ENCODE results near the gene RPS14. TPM values are rescaled to one million over a fixed set of nuclear protein-coding genes. Genes with fewer than 3 reads are reported as not detected.
"Not testable (repeated sequence)": the region's sequence is repeated elsewhere in the genome, so short reads cannot be mapped to it uniquely, and the experiment has no call there.

Gene RPS14
- total and polyA plus RNA-seq, 2 experiments from 2014 or later, result 1,343 to 1,694 TPM

DNA sequence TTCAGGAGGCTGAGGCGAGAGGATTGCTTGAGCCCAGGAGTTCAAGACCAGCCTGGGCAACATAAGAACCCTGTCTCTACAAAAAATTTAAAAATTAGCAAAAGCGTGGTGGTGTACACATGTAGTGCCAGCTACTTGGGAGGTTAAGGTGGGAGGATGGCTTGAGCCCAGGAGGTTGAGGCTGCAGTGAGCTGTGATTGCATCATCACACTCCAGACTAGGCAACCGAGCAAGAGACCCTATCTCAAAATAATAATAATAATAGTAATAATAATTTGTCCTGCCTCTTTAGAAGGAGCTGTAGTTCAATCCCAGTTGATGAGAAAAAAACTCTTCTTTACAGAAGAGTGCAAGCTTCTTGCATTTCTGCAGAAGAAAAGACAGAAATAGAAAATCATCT lies 26.8 kb downstream of the RPS14 start:
- H4K20me1 ChIP-seq (ENCODE audit: insufficient read depth), result no peaks in the 10 kb centered on the region
- no peak overlapping the region for H3K4me2 ChIP-seq (ENCODE audit: unreplicated experiment)
- H3K4me1 ChIP-seq (ENCODE audit: insufficient read depth), result no peaks in the 10 kb centered on the region
- H3K27ac ChIP-seq, result no peak overlapping the region
- no peaks in the 10 kb centered on the region for H3K9me3 ChIP-seq (ENCODE audit: low read depth)
- no peak overlapping the region for H2AFZ ChIP-seq
- H3K4me3 ChIP-seq, result no peak overlapping the region
- H3K79me2 ChIP-seq (ENCODE audit: insufficient read depth), result no peaks in the 10 kb centered on the region
- no peaks in the 10 kb centered on the region for H3K9me2 ChIP-seq (ENCODE audit: insufficient read depth)
- DNase-seq, result no peak
- 47 to 60% methylated on average over 3 of the region's 3 CpGs for whole genome bisulfite sequencing, 2 experiments (ENCODE audit: low coverage in 1 of 2, low lambda C conversion rate in 2 of 2, missing lambda C conversion rate in 2 of 2)
- TF ChIP-seq EZH2phosphoT487 (IDR thresholded peaks at IDR 0.05; ENCODE audit: insufficient read depth, low read depth) (no peak), EZH2 (IDR thresholded peaks at IDR 0.05; ENCODE audit: insufficient read depth, poor library complexity, severe bottlenecking) (no peak)
- no peaks in the 10 kb centered on the region for H3K27me3 ChIP-seq (replicated peaks; ENCODE audit: insufficient read depth)
- H3F3A ChIP-seq (ENCODE audit: insufficient read depth), result no peaks in the 10 kb centered on the region
- H3K36me3 ChIP-seq (ENCODE audit: low read depth), result no peaks in the 10 kb centered on the region
- in situ Hi-C loops (cut with MboI), result no loop called here
- H3K9ac ChIP-seq, result no peak overlapping the region

- no peaks in the 10 kb centered on the region for H4K20me1 ChIP-seq (ENCODE audit: insufficient read depth)
- no peaks in the 10 kb centered on the region for H3F3A ChIP-seq (ENCODE audit: insufficient read depth)
- in situ Hi-C loops (cut with MboI), result no loop called here
- H3K36me3 ChIP-seq (ENCODE audit: low read depth), result no peaks in the 10 kb centered on the region
- no peak overlapping the region for H2AFZ ChIP-seq
- H3K9ac ChIP-seq, result no peak overlapping the region
- no peaks in the 10 kb centered on the region for H3K9me3 ChIP-seq (ENCODE audit: low read depth)
- no peaks in the 10 kb centered on the region for H3K27me3 ChIP-seq (replicated peaks; ENCODE audit: insufficient read depth)
- no peaks in the 10 kb centered on the region for H3K79me2 ChIP-seq (ENCODE audit: insufficient read depth)
- H3K4me1 ChIP-seq (ENCODE audit: insufficient read depth), result no peaks in the 10 kb centered on the region
- H3K4me2 ChIP-seq (ENCODE audit: unreplicated experiment), result no peak overlapping the region
- no peaks in the 10 kb centered on the region for H3K9me2 ChIP-seq (ENCODE audit: insufficient read depth)
- H3K4me3 ChIP-seq, result no peak overlapping the region
- no peak for DNase-seq
- TF ChIP-seq EZH2 (IDR thresholded peaks at IDR 0.05; ENCODE audit: insufficient read depth, poor library complexity, severe bottlenecking), result no peak
- no peak for TF ChIP-seq EZH2phosphoT487 (IDR thresholded peaks at IDR 0.05; ENCODE audit: insufficient read depth, low read depth)
- WGBS, 2 experiments (ENCODE audit: low coverage in 1 of 2, low lambda C conversion rate in 2 of 2, missing lambda C conversion rate in 2 of 2), result 22 to 28% methylated on average over 4 of the region's 4 CpGs
- H3K27ac ChIP-seq, result no peak overlapping the region
Measured at GRCh38 chr5:150422075-150422474, 27.5 kb downstream of the RPS14 start.

- TF ChIP-seq EZH2phosphoT487 (IDR thresholded peaks at IDR 0.05; ENCODE audit: insufficient read depth, low read depth) (no peak), EZH2 (IDR thresholded peaks at IDR 0.05; ENCODE audit: insufficient read depth, poor library complexity, severe bottlenecking) (no peak)
- H3K27ac ChIP-seq, result no peak overlapping the region
- H3K36me3 ChIP-seq (ENCODE audit: low read depth), result no peaks in the 10 kb centered on the region
- no peaks in the 10 kb centered on the region for H4K20me1 ChIP-seq (ENCODE audit: insufficient read depth)
- H2AFZ ChIP-seq, result no peak overlapping the region
- H3K4me1 ChIP-seq (ENCODE audit: insufficient read depth), result no peaks in the 10 kb centered on the region
- H3K4me2 ChIP-seq (ENCODE audit: unreplicated experiment), result no peak overlapping the region
- in situ Hi-C loops (cut with MboI), result no loop called here
- no peak overlapping the region for H3K9ac ChIP-seq
- DNase-seq, result no peak
- WGBS, 2 experiments (ENCODE audit: low coverage in 1 of 2, low lambda C conversion rate in 2 of 2, missing lambda C conversion rate in 2 of 2), result 69 to 74% methylated on average over 7 of the region's 7 CpGs
- no peaks in the 10 kb centered on the region for H3K9me2 ChIP-seq (ENCODE audit: insufficient read depth)
- no peaks in the 10 kb centered on the region for H3K27me3 ChIP-seq (replicated peaks; ENCODE audit: insufficient read depth)
- H3K9me3 ChIP-seq (ENCODE audit: low read depth), result no peaks in the 10 kb centered on the region
- no peaks in the 10 kb centered on the region for H3K79me2 ChIP-seq (ENCODE audit: insufficient read depth)
- no peak overlapping the region for H3K4me3 ChIP-seq
- no peaks in the 10 kb centered on the region for H3F3A ChIP-seq (ENCODE audit: insufficient read depth)
Measured at GRCh38 chr5:150419630-150420270, 29.8 kb downstream of the RPS14 start.

DNA sequence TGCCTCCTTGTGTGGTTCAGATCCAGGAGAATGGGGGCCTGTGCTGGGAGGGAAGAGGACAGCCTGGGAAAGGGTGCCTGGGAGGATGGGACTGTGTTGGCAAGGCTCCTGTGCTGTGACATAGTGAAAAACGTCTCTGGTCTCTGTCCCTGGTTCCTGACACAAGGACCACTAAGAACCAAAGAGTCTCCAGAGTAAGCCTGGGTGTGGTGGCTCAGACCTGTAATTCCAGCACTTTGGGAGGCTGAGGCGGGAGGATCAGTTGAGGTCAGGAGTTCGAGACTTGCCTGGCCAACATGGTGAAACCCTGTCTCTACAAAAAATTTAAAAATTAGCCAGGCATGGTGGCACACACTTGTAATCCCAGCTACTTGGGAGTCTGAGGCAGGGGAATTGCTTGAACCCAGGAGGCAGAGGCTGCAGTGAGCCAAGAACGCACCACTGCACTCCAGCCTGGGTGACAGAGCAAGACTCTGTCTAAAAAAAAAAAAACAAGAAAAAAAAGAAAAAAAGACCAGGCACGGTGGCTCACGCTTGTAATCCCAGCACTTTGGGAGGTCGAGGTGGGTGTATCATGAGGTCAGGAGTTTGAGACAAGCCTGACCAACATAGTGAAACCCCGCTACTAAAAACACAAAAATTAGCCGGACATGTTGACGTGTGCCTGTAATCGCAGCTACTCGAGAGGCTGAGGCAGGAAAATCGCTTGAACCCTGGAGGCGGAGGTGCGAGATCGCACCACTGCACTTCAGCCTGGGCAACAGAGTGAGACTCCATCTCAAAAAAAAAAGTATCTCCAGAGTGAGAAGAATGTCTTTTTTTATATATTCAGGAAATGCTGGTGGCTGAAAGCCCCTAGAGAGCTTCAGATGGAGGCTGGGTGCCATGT lies 35.4 kb downstream of the RPS14 start:
- H4K20me1 ChIP-seq (ENCODE audit: insufficient read depth); H3K4me3 ChIP-seq; H3K4me1 ChIP-seq (ENCODE audit: insufficient read depth); H3K79me2 ChIP-seq (ENCODE audit: insufficient read depth); H3K4me2 ChIP-seq (ENCODE audit: unreplicated experiment); H2AFZ ChIP-seq; H3F3A ChIP-seq (ENCODE audit: insufficient read depth); DNase-seq; H3K27ac ChIP-seq; H3K9me2 ChIP-seq (ENCODE audit: insufficient read depth); H3K36me3 ChIP-seq (ENCODE audit: low read depth); H3K9me3 ChIP-seq (ENCODE audit: low read depth); in situ Hi-C loops (cut with MboI); H3K27me3 ChIP-seq (replicated peaks; ENCODE audit: insufficient read depth); H3K9ac ChIP-seq: not testable (repeated sequence)
- 87 to 88% methylated on average over 16 of the region's 16 CpGs for WGBS, 2 experiments (ENCODE audit: low coverage in 1 of 2, low lambda C conversion rate in 2 of 2, missing lambda C conversion rate in 2 of 2)
